Measurements from ENCODE around the gene COL27A1. TPM values are rescaled to one million over a fixed set of nuclear protein-coding genes. Genes with fewer than 3 reads are reported as not detected.
A peak's percentile ranks its signal among the peaks of the same experiment; 100 is the strongest.

The COL27A1 gene
- total RNA-seq, 3 donors from 2014 or later = 3.5 to 22.0 (median 6.7) TPM

- Histone ChIP-seq H3K4me3 (no peak overlapping the region), H3K27ac (no peak overlapping the region), H3K4me1 (no peaks in the 10 kb centered on the region), H3K27me3 (no peaks in the 10 kb centered on the region), H3K36me3 (no peaks in the 10 kb centered on the region), H3K9me3 (no peaks in the 10 kb centered on the region)
- TF ChIP-seq POLR2A (IDR thresholded peaks at IDR 0.05) (no peak), CTCF (IDR thresholded peaks at IDR 0.05) (no peak)
- peak in 1 of 2 donors; percentile 45 for DNase-seq (ENCODE audit: low spot score in 2 of 2)
- intact Hi-C loops (cut with DNase I; ENCODE audit: low total_unique reads) = loop anchor here (5.0 kb wide), 1 partner anchor 205 kb away; no protein-coding TSS in a partner anchor
Observed at GRCh38 chr9:114287763-114288192, 132.4 kb downstream of the COL27A1 start.

- no peaks in the 10 kb centered on the region for H3K9me3 ChIP-seq
- intact Hi-C loops (cut with DNase I; ENCODE audit: low total_unique reads) = loop anchor here (5.0 kb wide), 1 partner anchor 206 kb away; no protein-coding TSS in a partner anchor
- H3K4me1 ChIP-seq = no peaks in the 10 kb centered on the region
- TF ChIP-seq POLR2AphosphoS5 (IDR thresholded peaks at IDR 0.05) = no peak
- no peak for TF ChIP-seq POLR2A (IDR thresholded peaks at IDR 0.05)
- no peak for TF ChIP-seq CTCF (IDR thresholded peaks at IDR 0.05)
- H3K4me3 ChIP-seq = no peak overlapping the region
- H3K36me3 ChIP-seq = no peaks in the 10 kb centered on the region
- DNase-seq (ENCODE audit: low spot score in 2 of 2) = peak in 1 of 2 donors; percentile 52
- H3K27me3 ChIP-seq = no peaks in the 10 kb centered on the region
- H3K27ac ChIP-seq = no peak overlapping the region
Observed at GRCh38 chr9:114288193-114289091, 133.1 kb downstream of the COL27A1 start.

GRCh38 chr9:114289106-114289505 lies 133.8 kb downstream of the COL27A1 start:
- intact Hi-C loops (cut with DNase I; ENCODE audit: low total_unique reads) = loop anchor here (5.0 kb wide), 1 partner anchor 207 kb away; no protein-coding TSS in a partner anchor
- DNase-seq (ENCODE audit: low spot score in 2 of 2) = peak in 1 of 2 donors; percentile 30

GRCh38 chr9:114289571-114290481 lies 134.5 kb downstream of the COL27A1 start:
- no peak overlapping the region for H3K27ac ChIP-seq
- intact Hi-C loops (cut with DNase I; ENCODE audit: low total_unique reads) = loop anchor here (5.0 kb wide), 2 partner anchors 133 to 208 kb away; partner anchors contain the start of gene COL27A1

More at GRCh38 chr9:114289106-114289505, 133.8 kb downstream of the COL27A1 start:
- Histone ChIP-seq H3K36me3 (no peaks in the 10 kb centered on the region), H3K4me3 (no peak overlapping the region), H3K27ac (no peak overlapping the region), H3K4me1 (no peaks in the 10 kb centered on the region), H3K27me3 (no peaks in the 10 kb centered on the region), H3K9me3 (no peaks in the 10 kb centered on the region)
- TF ChIP-seq CTCF (IDR thresholded peaks at IDR 0.05) = no peak
- TF ChIP-seq POLR2AphosphoS5 (IDR thresholded peaks at IDR 0.05) = no peak
- no peak for TF ChIP-seq POLR2A (IDR thresholded peaks at IDR 0.05)

More at GRCh38 chr9:114289571-114290481, 134.5 kb downstream of the COL27A1 start:
- peak in 1 of 2 donors; percentile 46 for DNase-seq (ENCODE audit: low spot score in 2 of 2)
- Histone ChIP-seq H3K4me1 (no peaks in the 10 kb centered on the region), H3K27me3 (no peaks in the 10 kb centered on the region), H3K9me3 (peaks cover 0 to 4% of the 10 kb centered on the region in 2 donors), H3K36me3 (no peaks in the 10 kb centered on the region), H3K4me3 (no peak overlapping the region)
- TF ChIP-seq POLR2AphosphoS5 (IDR thresholded peaks at IDR 0.05) = no peak
- TF ChIP-seq CTCF (IDR thresholded peaks at IDR 0.05) = no peak
- no peak for TF ChIP-seq POLR2A (IDR thresholded peaks at IDR 0.05)
